ENCODE measurements around the gene WT1.
"Not testable (repeated sequence)": the region's sequence is repeated elsewhere in the genome, so short reads cannot be mapped to it uniquely, and the experiment has no call there.

The WT1 gene

DNA sequence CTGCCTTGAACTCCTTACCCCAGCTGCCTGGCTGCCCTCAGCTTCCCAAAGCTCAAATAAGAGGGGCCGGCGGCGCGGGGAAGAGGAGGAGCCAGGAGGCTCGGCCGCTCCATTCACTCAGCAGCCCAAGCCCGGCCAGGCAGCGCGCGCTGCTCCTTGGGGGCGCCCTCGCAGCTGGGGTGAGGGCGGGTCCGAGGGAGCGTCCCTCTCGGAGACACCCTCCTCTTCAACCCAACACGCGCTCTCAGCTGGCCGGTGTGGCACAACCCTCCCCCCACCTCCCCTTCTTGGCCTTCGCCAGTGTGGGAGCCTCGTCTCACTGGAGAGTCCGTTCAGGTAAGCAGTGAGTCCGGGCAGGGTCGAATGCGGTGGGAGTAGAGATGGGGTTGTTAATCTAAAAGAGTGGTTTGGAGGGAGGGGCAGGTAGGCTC lies at the start of gene WT1:
Gene WT1, minus strand, starts transcription at position 29 of the 431 bp plus-strand sequence.
- Histone ChIP-seq H3K9me3 (ENCODE audit: control insufficient read depth in 2 of 2, low read length in 2 of 2) (no peaks in the 10 kb centered on the region), H3K27me3 (ENCODE audit: control insufficient read depth in 1 of 2, insufficient read depth in 2 of 2, low read length in 2 of 2) (peaks cover 71 to 94% of the 10 kb centered on the region in 2 donors), H3K9ac (ENCODE audit: low read length in 2 of 2) (no peak within 1 kb of the TSS), H3K36me3 (ENCODE audit: control insufficient read depth in 2 of 2, insufficient read depth in 2 of 2, low read length in 2 of 2) (no peaks in the 10 kb centered on the region), H3K27ac (ENCODE audit: low read length) (no peak within 1 kb of the TSS), H3K4me3 (ENCODE audit: low read length in 2 of 2) (peak within 1 kb of the TSS in 1 of 2 donors; percentile 64), H3K4me1 (ENCODE audit: control insufficient read depth, insufficient read depth, low read length) (peaks cover 22% of the 10 kb centered on the region)

GRCh38 chr11:32479291-32479690 lies 44.0 kb upstream of the WT1 start:
- Histone ChIP-seq H3K36me3 (ENCODE audit: control insufficient read depth in 2 of 2, insufficient read depth in 2 of 2, low read length in 2 of 2) (no peaks in the 10 kb centered on the region), H3K4me3 (ENCODE audit: low read length in 2 of 2) (no peak overlapping the region), H3K27ac (ENCODE audit: low read length) (no peak overlapping the region), H3K27me3 (ENCODE audit: control insufficient read depth in 1 of 2, insufficient read depth in 2 of 2, low read length in 2 of 2) (peaks cover 0 to 2% of the 10 kb centered on the region in 2 donors), H3K9ac (ENCODE audit: low read length in 2 of 2) (no peak overlapping the region), H3K9me3 (ENCODE audit: control insufficient read depth in 2 of 2, low read length in 2 of 2) (no peaks in the 10 kb centered on the region), H3K4me1 (ENCODE audit: control insufficient read depth, insufficient read depth, low read length) (peaks cover 2% of the 10 kb centered on the region)

DNA sequence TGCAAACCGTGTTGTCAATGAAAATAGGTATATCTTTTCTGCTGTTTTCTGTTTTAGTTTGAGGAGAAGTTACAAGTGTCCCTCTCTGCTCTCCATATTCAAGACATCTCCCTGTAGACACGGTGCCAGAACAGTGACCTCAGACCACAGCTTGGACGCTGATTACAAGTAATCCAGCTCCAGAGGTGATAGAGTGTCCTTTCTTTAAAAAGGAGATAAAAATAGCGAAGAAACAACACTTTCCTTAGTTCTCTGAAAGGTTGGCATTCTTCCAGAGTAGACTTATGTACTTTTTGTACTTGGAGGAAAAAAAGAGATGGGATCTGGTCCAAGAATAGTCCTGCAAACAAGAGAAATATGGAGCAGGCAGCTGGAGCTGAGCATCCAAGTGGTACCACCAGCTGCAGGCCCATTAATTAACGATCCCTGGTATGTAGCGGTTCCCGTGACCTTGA lies 43.0 kb upstream of the WT1 start:
- no peak overlapping the region for H3K4me3 ChIP-seq (ENCODE audit: low read length in 2 of 2)
- H3K36me3 ChIP-seq (ENCODE audit: control insufficient read depth in 2 of 2, insufficient read depth in 2 of 2, low read length in 2 of 2) = no peaks in the 10 kb centered on the region
- H3K9me3 ChIP-seq (ENCODE audit: control insufficient read depth in 2 of 2, low read length in 2 of 2) = no peaks in the 10 kb centered on the region
- H3K27me3 ChIP-seq (ENCODE audit: control insufficient read depth in 1 of 2, insufficient read depth in 2 of 2, low read length in 2 of 2) = peaks cover 0 to 2% of the 10 kb centered on the region in 2 donors
- H3K27ac ChIP-seq (ENCODE audit: low read length) = no peak overlapping the region
- H3K4me1 ChIP-seq (ENCODE audit: control insufficient read depth, insufficient read depth, low read length) = peaks cover 2% of the 10 kb centered on the region
- H3K9ac ChIP-seq (ENCODE audit: low read length in 2 of 2) = no peak overlapping the region

DNA sequence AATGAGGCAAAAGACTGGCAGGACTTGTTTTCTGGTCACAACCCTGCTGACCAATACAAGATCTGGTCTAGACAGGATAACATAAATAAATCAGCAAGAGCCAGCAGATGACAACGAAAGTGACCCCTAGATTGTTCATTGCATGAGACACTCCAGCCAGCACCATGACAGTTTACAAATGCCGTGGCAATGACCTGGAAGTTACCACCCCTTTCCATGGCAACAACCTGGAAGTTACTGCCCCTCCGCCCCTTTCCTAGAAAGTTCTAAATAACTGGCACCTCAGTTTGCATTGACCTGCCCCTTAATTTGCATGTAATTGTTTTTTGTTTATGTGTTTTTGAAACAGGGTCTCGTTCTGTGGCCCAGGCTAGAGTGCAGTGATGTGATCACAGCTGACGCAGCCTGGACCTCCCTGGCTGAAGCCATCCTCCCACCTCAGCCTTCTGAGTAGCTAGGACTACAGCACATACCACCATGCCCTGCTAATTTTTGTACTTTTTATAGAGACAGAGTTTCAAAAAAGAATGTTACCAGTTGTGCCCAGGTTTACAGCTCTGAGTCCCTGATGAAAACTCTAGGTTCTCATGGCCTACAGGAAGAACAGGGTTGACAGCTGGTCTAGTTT lies 38.1 kb upstream of the WT1 start:
- no peaks in the 10 kb centered on the region for H3K36me3 ChIP-seq (ENCODE audit: control insufficient read depth in 2 of 2, insufficient read depth in 2 of 2, low read length in 2 of 2)
- H3K27me3 ChIP-seq (ENCODE audit: control insufficient read depth in 1 of 2, insufficient read depth in 2 of 2, low read length in 2 of 2) = peaks cover 0 to 2% of the 10 kb centered on the region in 2 donors
- H3K4me3 ChIP-seq (ENCODE audit: low read length in 2 of 2) = no peak overlapping the region
- H3K9ac ChIP-seq (ENCODE audit: low read length in 2 of 2) = no peak overlapping the region
- no peak overlapping the region for H3K27ac ChIP-seq (ENCODE audit: low read length)
- H3K9me3 ChIP-seq (ENCODE audit: control insufficient read depth in 2 of 2, low read length in 2 of 2) = no peaks in the 10 kb centered on the region
- peaks cover under 1% of the 10 kb centered on the region for H3K4me1 ChIP-seq (ENCODE audit: control insufficient read depth, insufficient read depth, low read length)

DNA sequence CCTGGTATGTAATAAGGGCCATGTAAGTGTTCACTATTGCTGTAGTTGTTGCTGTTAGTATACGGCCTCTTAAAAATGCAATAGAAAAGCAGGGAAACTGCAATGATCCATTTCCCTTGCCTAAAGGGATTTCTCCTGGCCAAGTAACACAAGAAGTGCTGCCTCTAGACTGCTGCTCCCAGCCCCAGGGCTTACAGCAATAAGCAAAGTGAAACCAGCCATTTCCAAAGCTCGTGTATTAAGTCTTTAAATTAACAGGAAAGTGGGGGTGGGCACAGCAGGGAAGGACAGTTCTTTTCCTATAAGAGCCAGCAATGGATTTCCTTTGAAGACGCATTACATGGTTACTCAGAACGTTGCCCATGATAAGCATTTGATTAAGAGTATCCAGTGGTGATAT lies 36.9 kb upstream of the WT1 start:
- no peaks in the 10 kb centered on the region for H3K9me3 ChIP-seq (ENCODE audit: control insufficient read depth in 2 of 2, low read length in 2 of 2)
- no peak overlapping the region for H3K27ac ChIP-seq (ENCODE audit: low read length)
- no peaks in the 10 kb centered on the region for H3K36me3 ChIP-seq (ENCODE audit: control insufficient read depth in 2 of 2, insufficient read depth in 2 of 2, low read length in 2 of 2)
- peaks cover 0 to 2% of the 10 kb centered on the region in 2 donors for H3K27me3 ChIP-seq (ENCODE audit: control insufficient read depth in 1 of 2, insufficient read depth in 2 of 2, low read length in 2 of 2)
- H3K4me1 ChIP-seq (ENCODE audit: control insufficient read depth, insufficient read depth, low read length) = no peaks in the 10 kb centered on the region
- H3K4me3 ChIP-seq (ENCODE audit: low read length in 2 of 2) = no peak overlapping the region
- H3K9ac ChIP-seq (ENCODE audit: low read length in 2 of 2) = no peak overlapping the region

GRCh38 chr11:32471544-32471943 lies 36.2 kb upstream of the WT1 start:
- not testable (repeated sequence) for H3K36me3 ChIP-seq (ENCODE audit: control insufficient read depth in 2 of 2, insufficient read depth in 2 of 2, low read length in 2 of 2); H3K9me3 ChIP-seq (ENCODE audit: control insufficient read depth in 2 of 2, low read length in 2 of 2); H3K4me1 ChIP-seq (ENCODE audit: control insufficient read depth, insufficient read depth, low read length); H3K27ac ChIP-seq (ENCODE audit: low read length); H3K4me3 ChIP-seq (ENCODE audit: low read length in 2 of 2); H3K9ac ChIP-seq (ENCODE audit: low read length in 2 of 2); H3K27me3 ChIP-seq (ENCODE audit: control insufficient read depth in 1 of 2, insufficient read depth in 2 of 2, low read length in 2 of 2)

DNA sequence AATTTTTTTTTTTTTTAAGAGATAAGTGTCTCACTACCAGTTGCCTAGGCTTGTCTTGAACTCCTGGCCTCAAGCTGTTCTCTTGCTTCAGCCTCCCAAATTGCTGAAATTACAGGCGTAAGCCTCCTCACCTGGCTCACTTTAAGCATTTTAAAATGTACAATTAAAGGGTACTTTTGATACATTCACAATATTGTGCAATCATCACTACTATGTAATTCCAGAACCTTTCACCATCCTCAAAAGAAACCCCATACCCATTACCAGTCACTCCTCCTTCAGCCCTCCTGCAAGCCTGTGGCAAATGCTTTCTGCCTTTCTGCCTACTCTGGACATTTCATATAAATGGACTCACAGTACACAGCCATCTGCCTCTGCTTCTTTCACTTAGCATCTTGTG lies 34.5 kb upstream of the WT1 start:
- Histone ChIP-seq H3K9ac (ENCODE audit: low read length in 2 of 2) (no peak overlapping the region), H3K9me3 (ENCODE audit: control insufficient read depth in 2 of 2, low read length in 2 of 2) (no peaks in the 10 kb centered on the region), H3K4me3 (ENCODE audit: low read length in 2 of 2) (no peak overlapping the region), H3K4me1 (ENCODE audit: control insufficient read depth, insufficient read depth, low read length) (no peaks in the 10 kb centered on the region), H3K36me3 (ENCODE audit: control insufficient read depth in 2 of 2, insufficient read depth in 2 of 2, low read length in 2 of 2) (no peaks in the 10 kb centered on the region), H3K27ac (ENCODE audit: low read length) (no peak overlapping the region), H3K27me3 (ENCODE audit: control insufficient read depth in 1 of 2, insufficient read depth in 2 of 2, low read length in 2 of 2) (no peaks in the 10 kb centered on the region)

DNA sequence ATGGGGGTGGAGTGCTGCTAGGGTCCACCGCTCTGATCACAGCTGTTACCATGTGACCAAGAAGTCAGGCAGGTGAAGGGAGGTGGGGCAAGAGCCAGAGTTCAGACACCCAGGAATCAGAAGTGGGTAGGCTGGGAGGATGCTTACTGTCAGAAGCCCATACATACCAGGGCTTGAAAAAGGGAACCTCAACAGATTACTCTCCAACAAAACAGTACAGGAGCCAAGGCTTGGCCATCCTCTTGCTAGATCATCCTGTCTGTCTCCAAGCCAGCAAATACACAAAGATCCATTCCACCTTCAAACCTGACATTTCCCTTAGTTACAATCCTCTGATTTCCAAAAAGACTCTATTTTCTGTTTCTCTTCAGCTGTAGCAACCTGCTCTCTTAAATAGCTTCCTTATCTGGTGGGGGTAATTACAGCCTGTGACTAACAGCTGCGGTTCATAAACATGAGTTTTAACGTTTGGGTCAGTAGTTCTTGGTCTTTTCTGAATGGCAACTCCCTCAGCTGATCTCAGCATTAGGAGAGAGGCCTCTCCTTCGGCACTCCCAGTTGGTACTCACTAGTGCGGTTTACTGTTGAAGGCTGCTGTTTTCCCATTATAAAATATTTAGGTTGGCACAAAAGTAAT lies 31.1 kb upstream of the WT1 start:
- Histone ChIP-seq H3K4me1 (ENCODE audit: control insufficient read depth, insufficient read depth, low read length) (no peaks in the 10 kb centered on the region), H3K36me3 (ENCODE audit: control insufficient read depth in 2 of 2, insufficient read depth in 2 of 2, low read length in 2 of 2) (no peaks in the 10 kb centered on the region), H3K27ac (ENCODE audit: low read length) (no peak overlapping the region), H3K9ac (ENCODE audit: low read length in 2 of 2) (no peak overlapping the region), H3K4me3 (ENCODE audit: low read length in 2 of 2) (no peak overlapping the region), H3K9me3 (ENCODE audit: control insufficient read depth in 2 of 2, low read length in 2 of 2) (no peaks in the 10 kb centered on the region), H3K27me3 (ENCODE audit: control insufficient read depth in 1 of 2, insufficient read depth in 2 of 2, low read length in 2 of 2) (no peaks in the 10 kb centered on the region)

DNA sequence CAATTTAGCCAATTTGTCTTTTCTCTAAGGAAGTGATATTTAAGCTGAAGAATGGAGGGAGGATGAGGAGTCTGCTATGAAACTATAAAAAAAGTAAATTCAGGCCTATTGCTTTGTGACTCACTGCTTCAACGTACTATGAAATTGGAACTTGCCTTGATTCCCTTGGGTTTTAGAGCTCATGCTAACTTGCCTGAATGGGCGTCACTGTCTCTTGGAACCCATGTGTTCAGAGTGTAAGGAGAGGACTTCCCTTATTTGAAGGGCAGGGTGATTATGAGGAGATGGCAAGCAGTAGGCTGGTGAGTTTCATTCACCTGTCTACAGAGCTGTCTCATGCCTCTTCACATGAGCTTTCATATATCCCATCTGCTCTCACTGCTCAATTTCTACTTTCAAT lies 28.7 kb upstream of the WT1 start:
- Histone ChIP-seq H3K9ac (ENCODE audit: low read length in 2 of 2) (no peak overlapping the region), H3K36me3 (ENCODE audit: control insufficient read depth in 2 of 2, insufficient read depth in 2 of 2, low read length in 2 of 2) (no peaks in the 10 kb centered on the region), H3K4me3 (ENCODE audit: low read length in 2 of 2) (no peak overlapping the region), H3K9me3 (ENCODE audit: control insufficient read depth in 2 of 2, low read length in 2 of 2) (no peaks in the 10 kb centered on the region), H3K27me3 (ENCODE audit: control insufficient read depth in 1 of 2, insufficient read depth in 2 of 2, low read length in 2 of 2) (no peaks in the 10 kb centered on the region), H3K27ac (ENCODE audit: low read length) (no peak overlapping the region), H3K4me1 (ENCODE audit: control insufficient read depth, insufficient read depth, low read length) (no peaks in the 10 kb centered on the region)

DNA sequence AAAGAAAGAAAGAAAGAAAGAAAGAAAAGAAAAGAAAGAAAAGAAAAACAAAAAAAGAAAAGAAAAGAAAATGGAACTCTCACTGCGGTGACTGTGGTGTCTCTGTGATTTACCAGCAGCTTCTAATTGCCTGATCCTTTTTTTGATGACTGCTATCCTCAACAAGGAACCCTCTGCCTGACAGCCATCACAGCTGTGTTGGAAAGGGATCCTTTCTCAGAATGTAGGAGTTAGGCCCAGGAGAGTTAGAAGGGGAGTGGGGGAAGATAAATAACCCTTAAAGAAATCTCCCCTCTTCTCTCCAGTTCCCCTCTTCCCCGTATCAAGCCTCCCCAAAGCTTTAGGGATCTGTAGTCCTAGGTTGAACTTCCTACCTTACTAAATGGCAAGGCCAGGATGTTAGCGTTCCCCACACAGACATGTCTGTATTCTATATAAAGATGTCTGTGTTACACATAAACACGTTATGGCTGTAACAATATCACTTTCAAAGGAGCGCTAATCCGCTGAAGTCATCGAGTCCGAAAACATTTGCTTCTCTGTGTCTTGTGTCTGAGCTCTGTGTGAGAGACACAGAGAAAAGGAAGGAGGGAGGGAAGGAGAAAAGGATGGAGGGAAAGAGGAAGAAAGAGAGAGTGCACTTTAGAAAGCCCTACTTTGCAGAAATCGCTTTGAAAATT lies 26.8 kb upstream of the WT1 start:
- H3K4me1 ChIP-seq (ENCODE audit: control insufficient read depth, insufficient read depth, low read length) = no peaks in the 10 kb centered on the region
- H3K9ac ChIP-seq (ENCODE audit: low read length in 2 of 2) = no peak overlapping the region
- no peaks in the 10 kb centered on the region for H3K9me3 ChIP-seq (ENCODE audit: control insufficient read depth in 2 of 2, low read length in 2 of 2)
- no peak overlapping the region for H3K27ac ChIP-seq (ENCODE audit: low read length)
- no peak overlapping the region for H3K4me3 ChIP-seq (ENCODE audit: low read length in 2 of 2)
- H3K27me3 ChIP-seq (ENCODE audit: control insufficient read depth in 1 of 2, insufficient read depth in 2 of 2, low read length in 2 of 2) = no peaks in the 10 kb centered on the region
- H3K36me3 ChIP-seq (ENCODE audit: control insufficient read depth in 2 of 2, insufficient read depth in 2 of 2, low read length in 2 of 2) = no peaks in the 10 kb centered on the region

DNA sequence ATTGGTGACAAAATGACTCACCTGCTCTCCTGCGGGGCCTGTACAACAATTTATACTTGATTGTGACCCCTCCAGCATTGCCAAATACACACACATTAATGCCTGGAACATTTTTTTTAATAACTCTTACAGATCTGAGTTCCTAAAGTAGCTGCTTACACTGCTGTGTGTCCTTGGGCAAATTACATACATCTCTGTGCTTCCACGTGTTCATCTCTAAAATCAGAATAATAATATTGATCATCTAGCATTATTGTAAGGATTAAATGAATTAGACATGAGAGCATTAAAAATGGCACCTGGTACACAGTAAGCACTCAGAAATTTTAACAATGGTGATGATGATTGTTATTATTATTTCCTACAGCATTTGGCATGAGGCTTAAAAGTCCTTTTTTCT lies 21.5 kb upstream of the WT1 start:
- Histone ChIP-seq H3K9ac (ENCODE audit: low read length in 2 of 2) (no peak overlapping the region), H3K4me3 (ENCODE audit: low read length in 2 of 2) (no peak overlapping the region), H3K36me3 (ENCODE audit: control insufficient read depth in 2 of 2, insufficient read depth in 2 of 2, low read length in 2 of 2) (no peaks in the 10 kb centered on the region), H3K4me1 (ENCODE audit: control insufficient read depth, insufficient read depth, low read length) (no peaks in the 10 kb centered on the region), H3K27ac (ENCODE audit: low read length) (no peak overlapping the region), H3K9me3 (ENCODE audit: control insufficient read depth in 2 of 2, low read length in 2 of 2) (no peaks in the 10 kb centered on the region), H3K27me3 (ENCODE audit: control insufficient read depth in 1 of 2, insufficient read depth in 2 of 2, low read length in 2 of 2) (no peaks in the 10 kb centered on the region)
